HepG2 (cell line): ENCODE results near the gene GNG7. TPM values are rescaled to one million over a fixed set of nuclear protein-coding genes. Genes with fewer than 3 reads are reported as not detected.
A peak's percentile ranks its signal among the peaks of the same experiment; 100 is the strongest.

Source experiments
- DMTF1 ChIP-seq: sonication (generic); formaldehyde crosslinking; IDR thresholded peaks from 2 replicates; pipeline ENCODE4 v1.4.0; 2020; ENCODE audit warnings: mild to moderate bottlenecking, missing genetic modification reagents
- DPF2 ChIP-seq: sonication (generic); formaldehyde crosslinking; IDR thresholded peaks from 2 replicates; pipeline ENCODE4 v1.4.0; 2020; ENCODE audit warnings: mild to moderate bottlenecking, low read depth, missing genetic modification reagents, borderline replicate concordance
- E2F2 ChIP-seq: sonication (generic); formaldehyde crosslinking; IDR thresholded peaks from 2 replicates; pipeline ENCODE4 v1.4.0; 2020; ENCODE audit warnings: missing genetic modification reagents, borderline replicate concordance
- FOSL1 ChIP-seq: sonication (generic); formaldehyde crosslinking; IDR thresholded peaks from 2 replicates; pipeline ENCODE4 v1.9.0; 2021; ENCODE audit warnings: missing genetic modification reagents, borderline replicate concordance
- HDAC2 ChIP-seq: sonication (generic); formaldehyde crosslinking; IDR thresholded peaks from 2 replicates; pipeline ENCODE4 v1.4.0; 2020; ENCODE audit warnings: missing genetic modification reagents
- HNF4A ChIP-seq: sonication (generic); formaldehyde crosslinking; IDR thresholded peaks from 2 replicates; pipeline ENCODE4 v1.4.0; 2020; ENCODE audit warnings: missing genetic modification reagents
- IRF2 ChIP-seq: IDR thresholded peaks from 2 replicates; pipeline ENCODE4 v1.6.1; 2018; ENCODE audit warnings: missing genetic modification reagents, missing compliant biosample characterization
- KLF12 ChIP-seq: sonication (generic); formaldehyde crosslinking; IDR thresholded peaks from 2 replicates; pipeline ENCODE4 v1.4.0; 2020; ENCODE audit warnings: missing genetic modification reagents, borderline replicate concordance
- MNT ChIP-seq: fragments of 450-650 bp; IDR thresholded peaks from 2 replicates; pipeline ENCODE4 v1.6.1; 2016
- PAXIP1 ChIP-seq: sonication (generic); formaldehyde crosslinking; conservative IDR thresholded peaks from 2 replicates; pipeline ENCODE4 v1.4.0; 2020; ENCODE audit warnings: mild to moderate bottlenecking, missing genetic modification reagents, moderate library complexity
- PHF8 ChIP-seq: sonication (generic); formaldehyde crosslinking; IDR thresholded peaks from 2 replicates; pipeline ENCODE4 v1.5.0; 2020; ENCODE audit warnings: missing genetic modification reagents
- TSC22D2 ChIP-seq: sonication (generic); formaldehyde crosslinking; IDR thresholded peaks from 2 replicates; pipeline ENCODE4 v1.5.1; 2020; ENCODE audit warnings: missing genetic modification reagents, mild to moderate bottlenecking, borderline replicate concordance
- ZBTB46 ChIP-seq: sonication (generic); formaldehyde crosslinking; IDR thresholded peaks from 2 replicates; pipeline ENCODE4 v1.4.0; 2020; ENCODE audit warnings: mild to moderate bottlenecking, missing genetic modification reagents, borderline replicate concordance
- ZNF232 ChIP-seq: sonication (generic); formaldehyde crosslinking; IDR thresholded peaks from 2 replicates; pipeline ENCODE4 v1.4.0; 2020; ENCODE audit warnings: missing genetic modification reagents, borderline replicate concordance
- ZNF282 ChIP-seq: fragments of 450-650 bp; IDR thresholded peaks from 2 replicates; pipeline ENCODE4 v1.6.1; 2018; ENCODE audit not compliant: partially characterized antibody
- ZNF33B ChIP-seq: sonication (generic); formaldehyde crosslinking; IDR thresholded peaks from 2 replicates; pipeline ENCODE4 v1.5.1; 2020; ENCODE audit warnings: mild to moderate bottlenecking, missing genetic modification reagents
- ZNF75D ChIP-seq: sonication (generic); formaldehyde crosslinking; IDR thresholded peaks from 2 replicates; pipeline ENCODE4 v1.8.1; 2023; ENCODE audit warnings: missing genetic modification reagents, mild to moderate bottlenecking, borderline replicate concordance
- ZNF879 ChIP-seq: sonication (generic); formaldehyde crosslinking; IDR thresholded peaks from 2 replicates; pipeline ENCODE4 v1.8.1; 2023; ENCODE audit warnings: missing genetic modification reagents
- polyA plus RNA-seq, 8 experiments: library from polyadenylated mRNA; depleted of rRNA in 3 of 8; stranded (reverse) in 7 of 8; unstranded in 1 of 8; fragments of >200 nt; fragmentation: Illumina TruSeq in 4 of 8; extraction: Trizol in 4 of 8; gene quantifications; 2 replicates each; pipeline versions ENCODE4 v1.2.1 to v1.2.3, GENCODE V29; 2011 to 2016; ENCODE audit warnings: low read depth in 4 of 8, missing spikeins in 1 of 8, mixed read lengths in 1 of 8; ENCODE audit not compliant: insufficient read depth in 1 of 8
- total RNA-seq, 5 experiments: library from RNA; depleted of rRNA; stranded (reverse); fragments of >200 nt; fragmentation: Illumina TruSeq; extraction: Trizol; gene quantifications; 2 replicates each; pipeline ENCODE4 v1.2.3, GENCODE V29; 2016; ENCODE audit warnings: low read depth in 1 of 5

GNG7 gene
- total and polyA plus RNA-seq, 2 of the 13 experiments (the other 11 are each of a cell fraction or from before 2014, with no cell fraction given) = 1.4 to 3.3 TPM

- TF ChIP-seq ZNF33B (CRISPR knock-in tag) = no peak
- peak; percentile 51; the same call in 1 of the 2 replicates for TF ChIP-seq ZNF879 (CRISPR knock-in tag)
- TF ChIP-seq HNF4A (CRISPR knock-in tag) = peak; percentile 51; the same call in 1 of the 2 replicates
- no peak for TF ChIP-seq KLF12 (CRISPR knock-in tag)
- TF ChIP-seq PHF8 (CRISPR knock-in tag) = no peak; the same call in 1 of the 2 replicates
- TF ChIP-seq DPF2 = no peak
- TF ChIP-seq PAXIP1 (CRISPR knock-in tag) = peak; percentile 55
- TF ChIP-seq ZNF232 = peak; percentile 83
- TF ChIP-seq FOSL1 (CRISPR knock-in tag) = peak; percentile 34; the same call in 1 of the 2 replicates
- TF ChIP-seq HDAC2 = peak; percentile 61; the same call in 1 of the 2 replicates
- TF ChIP-seq MNT = no peak
- no peak for TF ChIP-seq ZBTB46 (CRISPR knock-in tag)
- 0 out of 2 replicates have a peak, but pooled peaks have one; percentile 31 for TF ChIP-seq E2F2 (CRISPR knock-in tag)
- TF ChIP-seq ZNF282 = no peak
- no peak for TF ChIP-seq ZNF75D
- TF ChIP-seq TSC22D2 (CRISPR knock-in tag) = 0 out of 2 replicates have a peak, but pooled peaks have one; percentile 16
- peak; percentile 43; the same call in 1 of the 2 replicates for TF ChIP-seq IRF2 (CRISPR knock-in tag)
- no peak for TF ChIP-seq DMTF1
Observed at GRCh38 chr19:2556221-2557092, 146.0 kb downstream of the GNG7 start (continued).
